SK-N-SH (cell line): ENCODE measurements around the gene SLC2A13. TPM values are rescaled to one million over a fixed set of nuclear protein-coding genes. Genes with fewer than 3 reads are reported as not detected.
"Not testable (repeated sequence)": the region's sequence is repeated elsewhere in the genome, so short reads cannot be mapped to it uniquely, and the experiment has no call there.

Experiments used
- CTCF ChIA-PET: fragments of 300-600, 350-600 bp; formaldehyde crosslinking; extraction: SDS; loops from one replicate; lab custom pipeline; 2021; lab: Yijun Ruan, JAX
- POLR2A ChIA-PET: fragments of 350-600 bp; sonication (Branson Sonifier 250); formaldehyde crosslinking; extraction: SDS; loops from one replicate; lab custom pipeline; 2020; ENCODE audit warnings: antibody characterized with exemption, inconsistent platforms; lab: Yijun Ruan, JAX
- DNase-seq: peaks from one replicate; pipeline ENCODE4 v3.0.0; 2012
- H2AFZ ChIP-seq: fragments of 200-600 bp; sonication (generic); 2 replicates; pipeline ENCODE4 v1.8.1; 2016; ENCODE audit warnings: antibody characterized with exemption, mild to moderate bottlenecking, low read depth
- H3F3A ChIP-seq: fragments of 200-600 bp; sonication (generic); replicated peaks from 2 replicates; pipeline ENCODE3; 2016; ENCODE audit warnings: antibody characterized with exemption, mild to moderate bottlenecking; ENCODE audit not compliant: insufficient read depth
- H3K27ac ChIP-seq, 2 experiments: fragments of 200-500 bp in 1 of 2; fragments of 200-600 bp in 1 of 2; sonication (Bioruptor generic) in 1 of 2; sonication (generic), shearing (Covaris generic) in 1 of 2; 2 replicates each; pipeline versions ENCODE4 v1.5.1 to v1.6.1; 2014 to 2016; ENCODE audit warnings: low read depth in 2 of 2, inconsistent platforms in 1 of 2, low read length in 1 of 2, mild to moderate bottlenecking in 1 of 2, mixed read lengths in 1 of 2
- H3K27me3 ChIP-seq: fragments of 200-600 bp; sonication (generic), shearing (Covaris generic); 2 replicates; pipeline ENCODE4 v1.6.1; 2016; ENCODE audit warnings: mixed run types; ENCODE audit not compliant: insufficient read depth
- H3K36me3 ChIP-seq, 2 experiments: fragments of 200-500 bp in 1 of 2; fragments of 200-600 bp in 1 of 2; sonication (Bioruptor generic) in 1 of 2; sonication (generic) in 1 of 2; replicated peaks in 1 of 2; 2 replicates each; pipeline versions ENCODE3 to v1.5.1; 2014 to 2016; ENCODE audit warnings: low read length in 1 of 2, mild to moderate bottlenecking in 1 of 2; ENCODE audit not compliant: insufficient read depth in 2 of 2, control insufficient read depth in 1 of 2
- H3K4me1 ChIP-seq, 2 experiments: fragments of 200-500 bp in 1 of 2; fragments of 200-600 bp in 1 of 2; sonication (Bioruptor generic) in 1 of 2; sonication (generic), shearing (Covaris generic) in 1 of 2; 2 replicates each; pipeline versions ENCODE4 v1.5.1 to v1.6.1; 2014 to 2016; ENCODE audit warnings: low read depth in 1 of 2, low read length in 1 of 2, mixed run types in 1 of 2; ENCODE audit not compliant: insufficient read depth in 2 of 2, control insufficient read depth in 1 of 2
- H3K4me2 ChIP-seq: fragments of 200-600 bp; sonication (generic), shearing (Covaris generic); 2 replicates; pipeline ENCODE4 v1.6.1; 2017; ENCODE audit warnings: mixed run types
- H3K4me3 ChIP-seq, 2 experiments: fragments of 200-500 bp in 1 of 2; fragments of 200-600 bp in 1 of 2; sonication (Bioruptor generic) in 1 of 2; sonication (generic), shearing (Covaris generic) in 1 of 2; 2 replicates each; pipeline versions ENCODE4 v1.5.1 to v1.8.1; 2014 to 2016; ENCODE audit warnings: low read depth in 2 of 2, inconsistent platforms in 1 of 2, low read length in 1 of 2, mild to moderate bottlenecking in 1 of 2, mixed read lengths in 1 of 2, moderate library complexity in 1 of 2
- H3K79me2 ChIP-seq: fragments of 200-600 bp; sonication (generic); 2 replicates; pipeline ENCODE4 v1.8.1; 2017; ENCODE audit warnings: mild to moderate bottlenecking; ENCODE audit not compliant: insufficient read depth
- H3K9ac ChIP-seq: fragments of 200-600 bp; sonication (generic); 2 replicates; pipeline ENCODE4 v1.6.1; 2017; ENCODE audit warnings: mixed run types
- H3K9me2 ChIP-seq: fragments of 200-600 bp; sonication (generic); 2 replicates; pipeline ENCODE4 v1.6.1; 2017; ENCODE audit warnings: mixed run types
- H3K9me3 ChIP-seq: fragments of 200-600 bp; sonication (generic); 2 replicates; pipeline ENCODE4 v1.6.1; 2017; ENCODE audit warnings: mixed run types, mild to moderate bottlenecking, moderate library complexity
- H4K20me1 ChIP-seq: fragments of 200-600 bp; sonication (generic); 2 replicates; pipeline ENCODE4 v1.6.1; 2017; ENCODE audit warnings: mild to moderate bottlenecking, mixed run types; ENCODE audit not compliant: insufficient read depth
- ELF1 ChIP-seq: IDR thresholded peaks from 2 replicates; pipeline ENCODE4 v1.4.0; 2012
- EZH2phosphoT487 ChIP-seq: fragments of 200-600 bp; sonication (generic); IDR thresholded peaks from 2 replicates; pipeline ENCODE4 v1.6.1; 2017; ENCODE audit warnings: low read depth, mixed run types, mild to moderate bottlenecking, antibody characterized with exemption, moderate library complexity, borderline replicate concordance
- FOXM1 ChIP-seq: IDR thresholded peaks from 2 replicates; pipeline ENCODE4 v1.4.0; 2012; ENCODE audit warnings: low read depth, mild to moderate bottlenecking
- IRF3 ChIP-seq: fragments of 150-350 bp; IDR thresholded peaks from 2 replicates; pipeline ENCODE4 v1.6.1; 2016; ENCODE audit warnings: mild to moderate bottlenecking, low read depth, low read length
- MXI1 ChIP-seq: IDR thresholded peaks from 2 replicates; pipeline ENCODE4 v1.6.1; 2012; ENCODE audit warnings: mild to moderate bottlenecking, low read depth, low read length, improper control_type of control experiment
- NFIC ChIP-seq: IDR thresholded peaks from 2 replicates; pipeline ENCODE4 v1.4.0; 2012; ENCODE audit warnings: borderline replicate concordance
- NRF1 ChIP-seq: IDR thresholded peaks from 2 replicates; pipeline ENCODE4 v1.6.1; 2012; ENCODE audit warnings: low read depth, mild to moderate bottlenecking, low read length
- PBX3 ChIP-seq: IDR thresholded peaks from 2 replicates; pipeline ENCODE4; 2012
- POLR2AphosphoS5 ChIP-seq: IDR thresholded peaks from 2 replicates; pipeline ENCODE4 v1.6.1; 2012; ENCODE audit warnings: low read depth, low read length
- RCOR1 ChIP-seq: fragments of 150-350 bp; IDR thresholded peaks from 2 replicates; pipeline ENCODE4 v1.6.1; 2017; ENCODE audit warnings: antibody characterized with exemption, low read length
- TAF1 ChIP-seq: IDR thresholded peaks from 2 replicates; pipeline ENCODE4 v1.6.1; 2012; ENCODE audit warnings: low read depth, mild to moderate bottlenecking, low read length, moderate library complexity, borderline replicate concordance
- TCF12 ChIP-seq: IDR thresholded peaks from 2 replicates; pipeline ENCODE4 v1.4.0; 2012
- ZBTB33 ChIP-seq: IDR thresholded peaks from 2 replicates; pipeline ENCODE4 v1.4.0; 2012; ENCODE audit warnings: low read depth, borderline replicate concordance
- WGBS: methylation state at CpG from one replicate; pipeline ENCODE4 v1.1.6; 2017; ENCODE audit warnings: low lambda C conversion rate; 5-methylcytosine and 5-hydroxymethylcytosine counted together
- polyA plus RNA-seq, 3 experiments: library from polyadenylated mRNA; depleted of rRNA; stranded (reverse); fragments of >200 nt; gene quantifications; 2 replicates each; pipeline ENCODE4 v1.2.3, GENCODE V29; 2012

Gene SLC2A13
- polyA plus RNA-seq, 1 of the 3 experiments (the other 2 are of a cell fraction), result 0.21 TPM

- TF ChIP-seq RCOR1, result no peak
- TF ChIP-seq TAF1, result no peak
- no peak for TF ChIP-seq IRF3
- no peak for TF ChIP-seq NFIC
- TF ChIP-seq PBX3, result no peak
- TF ChIP-seq TCF12, result no peak
- TF ChIP-seq MXI1, result no peak
- TF ChIP-seq POLR2AphosphoS5, result no peak
- TF ChIP-seq ELF1, result no peak
- TF ChIP-seq NRF1, result no peak
- no peak for TF ChIP-seq FOXM1
- no peak for TF ChIP-seq EZH2phosphoT487
- TF ChIP-seq ZBTB33, result no peak
- 45% methylated on average over 6 of the region's 6 CpGs for WGBS
Measured at GRCh38 chr12:39752482-39753137, 353.3 kb downstream of the SLC2A13 start.

GRCh38 chr12:39746151-39746550 is 359.7 kb downstream of the SLC2A13 start:
- CTCF ChIA-PET, result interaction anchor here (1.3 kb wide), 1 partner anchor 245 kb away, joined by 3 read pairs; no protein-coding TSS in a partner anchor
- WGBS, result 31% methylated on average over 3 of the region's 6 CpGs
- H4K20me1 ChIP-seq, H3K9me3 ChIP-seq, H3F3A ChIP-seq, H3K9me2 ChIP-seq, H3K4me2 ChIP-seq, H3K4me3 ChIP-seq, POLR2A ChIA-PET, H3K9ac ChIP-seq, H3K4me1 ChIP-seq, H3K36me3 ChIP-seq, DNase-seq, H3K79me2 ChIP-seq, H3K27me3 ChIP-seq, H3K27ac ChIP-seq, H2AFZ ChIP-seq: not testable (repeated sequence)

More at GRCh38 chr12:39752482-39753137, 353.3 kb downstream of the SLC2A13 start:
- H3K9me3 ChIP-seq, result no peaks in the 10 kb centered on the region
- no peaks in the 10 kb centered on the region for H4K20me1 ChIP-seq
- H2AFZ ChIP-seq, result no peak overlapping the region
- no peaks in the 10 kb centered on the region for H3K36me3 ChIP-seq
- no peak overlapping the region for H3K4me3 ChIP-seq
- no peak overlapping the region for H3K4me2 ChIP-seq
- H3K9me2 ChIP-seq, result no peaks in the 10 kb centered on the region
- DNase-seq, result no peak
- no peak overlapping the region for H3K9ac ChIP-seq
- POLR2A ChIA-PET, result no interaction called here
- no peaks in the 10 kb centered on the region for H3K4me1 ChIP-seq
- no peaks in the 10 kb centered on the region for H3F3A ChIP-seq
- CTCF ChIA-PET, result interaction anchor here (1.2 kb wide), 1 partner anchor 13 kb away, joined by 5 read pairs; no protein-coding TSS in a partner anchor
- no peaks in the 10 kb centered on the region for H3K27me3 ChIP-seq
- no peaks in the 10 kb centered on the region for H3K79me2 ChIP-seq
- H3K27ac ChIP-seq, result no peak overlapping the region
